Neural crest cell (in vitro differentiated cells): ENCODE data around the gene BBLN. TPM values are rescaled to one million over a fixed set of nuclear protein-coding genes. Genes with fewer than 3 reads are reported as not detected.
A peak's percentile ranks its signal among the peaks of the same experiment; 100 is the strongest.

Source experiments
- DNase-seq: peaks from one replicate; pipeline ENCODE4 v3.0.0; 2021; ENCODE audit warnings: low read depth, mixed read lengths, low spot score
- H3K27ac Mint-ChIP-seq: one replicate; pipeline ENCODE4 v1.8.0; 2021; ENCODE audit warnings: mild to moderate bottlenecking, mixed read lengths; ENCODE audit not compliant: unreplicated experiment
- H3K27me3 Mint-ChIP-seq: 2 replicates; pipeline ENCODE4 v1.8.0; 2021; ENCODE audit warnings: low read depth, mild to moderate bottlenecking, mixed read lengths
- H3K36me3 Mint-ChIP-seq: 2 replicates; pipeline ENCODE4 v1.8.0; 2021; ENCODE audit warnings: low read depth, mild to moderate bottlenecking, mixed read lengths
- H3K4me1 Mint-ChIP-seq: 2 replicates; pipeline ENCODE4 v1.8.0; 2021; ENCODE audit warnings: mixed read lengths
- H3K4me3 Mint-ChIP-seq: one replicate; pipeline ENCODE4 v1.8.0; 2021; ENCODE audit warnings: mild to moderate bottlenecking, mixed read lengths
- H3K9me3 Mint-ChIP-seq: 2 replicates; pipeline ENCODE4 v1.8.0; 2021; ENCODE audit warnings: mixed read lengths
- total RNA-seq: library from RNA; stranded (reverse); gene quantifications from 2 replicates; pipeline ENCODE4 v1.2.1, GENCODE V29; 2021
- TF ChIP-seq, protein P1 (sequence below): fragments of 200-600 bp; sonication (generic); conservative IDR thresholded peaks from 2 replicates; pipeline ENCODE4 v1.5.0; 2021; ENCODE audit warnings: antibody characterized with exemption, mild to moderate bottlenecking

The BBLN gene
- total RNA-seq, 1 donor from 2014 or later, result 82.5 TPM

DNA sequence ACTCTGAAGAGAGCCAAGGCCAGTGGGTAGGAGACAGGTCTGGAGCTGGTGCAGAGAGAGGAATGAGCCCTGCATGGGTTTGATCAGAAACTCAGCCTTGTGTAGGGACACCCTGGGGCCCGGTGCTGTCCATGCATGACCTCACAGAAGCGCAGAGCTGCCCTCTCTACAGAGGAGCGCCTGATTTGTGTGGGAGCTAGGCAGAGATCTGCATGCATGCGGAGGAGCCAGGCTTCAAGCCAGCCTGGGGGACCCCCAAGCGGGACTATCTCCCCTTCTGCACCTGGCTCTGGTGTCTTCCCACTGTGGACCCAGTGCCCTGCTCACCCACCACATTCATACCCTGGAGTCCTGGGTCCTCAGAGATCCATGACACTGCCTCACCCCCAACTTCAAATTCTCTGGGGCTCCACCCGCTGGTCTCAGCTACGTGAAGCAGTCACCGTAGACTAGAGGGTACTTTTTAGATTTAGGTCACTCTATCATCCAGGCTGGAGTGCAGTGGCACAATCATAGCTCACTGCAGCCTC is 13.4 kb upstream of the BBLN start:
- TF ChIP-seq, protein P1, sequence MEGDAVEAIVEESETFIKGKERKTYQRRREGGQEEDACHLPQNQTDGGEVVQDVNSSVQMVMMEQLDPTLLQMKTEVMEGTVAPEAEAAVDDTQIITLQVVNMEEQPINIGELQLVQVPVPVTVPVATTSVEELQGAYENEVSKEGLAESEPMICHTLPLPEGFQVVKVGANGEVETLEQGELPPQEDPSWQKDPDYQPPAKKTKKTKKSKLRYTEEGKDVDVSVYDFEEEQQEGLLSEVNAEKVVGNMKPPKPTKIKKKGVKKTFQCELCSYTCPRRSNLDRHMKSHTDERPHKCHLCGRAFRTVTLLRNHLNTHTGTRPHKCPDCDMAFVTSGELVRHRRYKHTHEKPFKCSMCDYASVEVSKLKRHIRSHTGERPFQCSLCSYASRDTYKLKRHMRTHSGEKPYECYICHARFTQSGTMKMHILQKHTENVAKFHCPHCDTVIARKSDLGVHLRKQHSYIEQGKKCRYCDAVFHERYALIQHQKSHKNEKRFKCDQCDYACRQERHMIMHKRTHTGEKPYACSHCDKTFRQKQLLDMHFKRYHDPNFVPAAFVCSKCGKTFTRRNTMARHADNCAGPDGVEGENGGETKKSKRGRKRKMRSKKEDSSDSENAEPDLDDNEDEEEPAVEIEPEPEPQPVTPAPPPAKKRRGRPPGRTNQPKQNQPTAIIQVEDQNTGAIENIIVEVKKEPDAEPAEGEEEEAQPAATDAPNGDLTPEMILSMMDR, result no peak
- Mint-ChIP-seq H3K27me3 (no peaks in the 10 kb centered on the region), H3K27ac (peak overlapping the region; percentile 62), H3K9me3 (no peaks in the 10 kb centered on the region), H3K4me3 (no peak overlapping the region), H3K4me1 (peaks cover 11% of the 10 kb centered on the region), H3K36me3 (no peaks in the 10 kb centered on the region)
- no peak for DNase-seq

DNA sequence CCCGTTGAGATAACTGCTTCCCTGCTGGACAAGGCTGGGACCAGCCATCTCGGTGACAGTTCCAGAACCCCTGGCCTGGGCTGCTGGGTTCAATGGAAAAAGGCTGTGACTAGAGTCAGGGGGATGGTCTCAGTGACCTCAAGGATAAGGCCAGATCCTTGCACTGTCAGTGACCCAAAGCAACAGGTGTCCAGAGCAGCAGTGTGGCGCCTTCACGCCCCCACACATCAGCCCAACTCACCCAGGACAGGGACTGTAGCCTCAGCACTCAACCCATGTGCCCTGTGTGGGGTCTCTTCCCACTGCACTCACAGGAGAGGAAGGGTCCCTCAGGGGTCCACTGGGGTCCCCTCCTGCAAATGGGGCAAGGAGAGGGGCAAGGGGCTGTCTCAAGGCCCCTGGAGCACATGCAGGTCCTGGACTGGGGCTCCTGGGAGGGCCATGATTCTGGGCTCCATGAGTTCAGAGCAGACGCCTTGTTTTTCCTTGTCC is 11.5 kb upstream of the BBLN start:
- Mint-ChIP-seq H3K4me1 (peaks cover 6% of the 10 kb centered on the region), H3K36me3 (no peaks in the 10 kb centered on the region), H3K9me3 (no peaks in the 10 kb centered on the region), H3K27ac (no peak overlapping the region), H3K27me3 (no peaks in the 10 kb centered on the region), H3K4me3 (peak overlapping the region; percentile 51)
- TF ChIP-seq, protein P1, result no peak
- DNase-seq, result no peak

DNA sequence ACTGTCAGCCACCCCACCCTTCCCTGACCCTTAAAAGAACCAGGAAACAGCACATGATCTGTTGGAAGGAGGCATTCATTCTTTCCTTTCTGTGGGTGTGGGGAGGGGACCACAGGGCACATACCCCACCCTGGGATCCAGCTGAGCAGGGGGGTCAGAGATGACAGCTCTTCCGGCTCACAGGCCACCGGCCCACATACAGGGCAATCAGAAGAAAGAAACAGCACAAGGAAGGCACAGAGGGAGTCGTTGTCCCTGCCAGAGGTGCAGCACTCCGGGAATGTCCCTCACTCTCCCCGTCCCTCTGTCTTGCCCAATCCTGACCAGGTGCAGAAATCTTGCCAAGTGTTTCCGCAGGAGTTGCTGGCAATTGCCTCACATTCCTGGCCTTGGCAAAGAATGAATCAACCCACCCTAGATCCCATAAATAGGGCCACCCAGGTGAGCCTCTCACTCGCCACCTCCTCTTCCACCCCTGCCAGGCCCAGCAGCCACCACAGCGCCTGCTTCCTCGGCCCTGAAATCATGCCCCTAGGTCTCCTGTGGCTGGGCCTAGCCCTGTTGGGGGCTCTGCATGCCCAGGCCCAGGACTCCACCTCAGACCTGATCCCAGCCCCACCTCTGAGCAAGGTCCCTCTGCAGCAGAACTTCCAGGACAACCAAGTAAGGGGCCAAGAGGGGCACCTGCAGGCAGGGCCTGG is 10.9 kb upstream of the BBLN start, which contains the start of gene LCN2:
Gene LCN2 (plus strand): TSS at position 453 of the 701 bp plus-strand sequence. CDS start 73 bp downstream, at position 526.
- Mint-ChIP-seq H3K4me1 (peaks cover 6% of the 10 kb centered on the region), H3K9me3 (no peaks in the 10 kb centered on the region), H3K4me3 (peak within 1 kb of the TSS; percentile 51), H3K36me3 (no peaks in the 10 kb centered on the region), H3K27me3 (no peaks in the 10 kb centered on the region), H3K27ac (peak within 1 kb of the TSS; percentile 67)
- DNase-seq, result no peak
- TF ChIP-seq, protein P1, result no peak

DNA sequence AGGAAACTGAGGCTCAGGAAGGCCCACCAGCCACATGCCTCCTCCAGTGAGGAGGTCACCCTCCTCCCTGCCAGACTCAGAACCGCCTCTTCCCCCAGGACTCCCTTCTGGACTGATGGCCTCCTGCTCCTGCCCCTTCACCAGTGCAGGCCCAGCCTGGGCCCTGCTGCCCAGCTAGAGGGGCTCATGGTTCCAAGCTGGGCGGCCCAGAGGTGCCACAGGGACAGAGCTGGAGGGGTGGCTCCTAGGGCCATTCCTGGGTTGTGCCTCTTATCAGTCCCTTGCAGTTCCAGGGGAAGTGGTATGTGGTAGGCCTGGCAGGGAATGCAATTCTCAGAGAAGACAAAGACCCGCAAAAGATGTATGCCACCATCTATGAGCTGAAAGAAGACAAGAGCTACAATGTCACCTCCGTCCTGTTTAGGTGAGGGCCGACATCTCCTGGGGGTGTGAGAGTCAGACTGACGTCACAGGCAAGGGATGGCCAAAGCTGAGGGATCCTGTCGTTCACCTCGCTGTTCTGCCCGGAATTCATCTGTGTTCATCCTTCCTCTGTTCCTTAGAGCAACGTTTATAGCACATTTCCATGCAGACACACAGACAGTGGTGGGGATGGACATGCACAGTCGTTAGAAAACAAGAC is 10.0 kb upstream of the BBLN start:
- no peak overlapping the region for H3K4me3 Mint-ChIP-seq
- no peak for DNase-seq
- TF ChIP-seq, protein P1, result no peak
- H3K9me3 Mint-ChIP-seq, result no peaks in the 10 kb centered on the region
- H3K36me3 Mint-ChIP-seq, result no peaks in the 10 kb centered on the region
- peaks cover 6% of the 10 kb centered on the region for H3K4me1 Mint-ChIP-seq
- H3K27me3 Mint-ChIP-seq, result no peaks in the 10 kb centered on the region
- no peak overlapping the region for H3K27ac Mint-ChIP-seq

DNA sequence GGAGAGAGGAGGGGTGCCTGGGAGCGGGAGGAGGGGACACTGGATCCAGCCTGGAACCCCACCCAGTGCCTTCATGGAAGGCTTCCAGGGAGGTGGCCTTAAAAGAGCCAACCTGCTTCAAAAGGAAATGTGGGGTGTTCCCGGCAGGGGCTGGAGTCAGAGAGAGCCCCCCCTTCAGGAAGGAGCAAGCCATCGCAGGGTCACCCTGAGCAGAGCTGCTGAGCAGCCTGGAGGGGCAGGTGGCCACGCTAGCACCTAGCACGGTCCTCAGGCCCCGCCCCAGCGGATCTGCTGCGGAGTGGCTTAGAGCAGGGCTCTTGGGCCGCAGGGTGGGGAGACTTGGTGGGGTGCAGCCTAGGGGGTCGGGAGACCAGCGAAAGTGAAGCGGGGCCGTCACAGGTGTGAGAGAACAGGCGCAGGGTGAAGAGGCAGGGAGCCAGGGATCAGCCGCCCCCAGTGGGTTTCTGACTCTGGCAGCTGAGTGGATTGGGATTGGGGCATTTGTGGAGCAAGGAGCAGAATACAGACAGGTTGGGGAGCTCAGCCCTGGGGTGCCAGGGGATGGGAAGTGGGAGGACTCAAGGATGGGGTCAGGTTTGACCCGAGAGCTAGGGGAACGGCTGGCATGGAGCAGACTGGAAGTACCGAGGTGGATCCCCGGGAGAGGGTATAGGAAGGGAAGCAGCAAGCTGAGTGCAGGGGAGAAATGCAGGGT is 9.3 kb upstream of the BBLN start:
- no peak for DNase-seq
- Mint-ChIP-seq H3K4me3 (no peak overlapping the region), H3K9me3 (no peaks in the 10 kb centered on the region), H3K36me3 (no peaks in the 10 kb centered on the region), H3K27ac (peak overlapping the region; percentile 62), H3K27me3 (no peaks in the 10 kb centered on the region), H3K4me1 (peaks cover 6% of the 10 kb centered on the region)
- TF ChIP-seq, protein P1, result peak; percentile 37
